H1 (cell line): ENCODE measurements around the gene APLP1. TPM values are rescaled to one million over a fixed set of nuclear protein-coding genes. Genes with fewer than 3 reads are reported as not detected.

ENCODE experiments used
- CTCF ChIA-PET: fragments of 300-600 bp; sonication (Branson Sonifier 250); formaldehyde crosslinking; loops from one replicate; lab custom pipeline; 2021; ENCODE audit not compliant: partially characterized antibody; lab: Charles Lee
- POLR2A ChIA-PET: fragments of 300-600 bp; sonication (Branson Sonifier 250); formaldehyde crosslinking; loops from one replicate; lab custom pipeline; 2021; ENCODE audit warnings: inconsistent platforms; ENCODE audit not compliant: partially characterized antibody; lab: Charles Lee
- DNase-seq, 2 experiments: peaks; one replicate each; pipeline versions ENCODE4 v3.0.0 to v3.0.0-alpha.2; 2010 to 2022; ENCODE audit warnings: low spot score in 2 of 2, low read depth in 1 of 2, mixed read lengths in 1 of 2
- FAIRE-seq: peaks from 2 replicates; lab custom pipeline; 2011; peaks lifted over from hg19 to GRCh38; lab: Jason Lieb, UNC
- H2AFZ ChIP-seq: 2 replicates; pipeline ENCODE4 v1.8.1; 2012; ENCODE audit warnings: low read length, inconsistent platforms
- H2AK5ac ChIP-seq: 2 replicates; pipeline ENCODE4 v1.6.1; 2013; ENCODE audit warnings: low read depth, low read length
- H2BK120ac ChIP-seq: replicated peaks from 2 replicates; pipeline ENCODE3; 2013; ENCODE audit warnings: low read depth, low read length, inconsistent platforms
- H2BK12ac ChIP-seq: 2 replicates; pipeline ENCODE4 v1.6.1; 2013; ENCODE audit warnings: low read depth, low read length
- H2BK15ac ChIP-seq: 2 replicates; pipeline ENCODE4 v1.6.1; 2013; ENCODE audit warnings: low read length
- H2BK20ac ChIP-seq: 2 replicates; pipeline ENCODE4 v1.6.1; 2013; ENCODE audit warnings: low read length
- H2BK5ac ChIP-seq: 2 replicates; pipeline ENCODE4 v1.6.1; 2013; ENCODE audit warnings: low read depth, low read length
- H3K14ac ChIP-seq: 2 replicates; pipeline ENCODE4 v1.6.1; 2013; ENCODE audit warnings: inconsistent platforms; ENCODE audit not compliant: insufficient read length
- H3K18ac ChIP-seq: 2 replicates; pipeline ENCODE4 v1.6.1; 2013; ENCODE audit warnings: low read length; ENCODE audit errors: extremely low read depth
- H3K23ac ChIP-seq: 2 replicates; pipeline ENCODE4 v1.6.1; 2013; ENCODE audit warnings: inconsistent platforms; ENCODE audit not compliant: insufficient read length
- H3K23me2 ChIP-seq: 2 replicates; pipeline ENCODE4 v1.6.1; 2013; ENCODE audit warnings: low read depth, low read length
- H3K27ac ChIP-seq: 2 replicates; pipeline ENCODE4 v1.6.1; 2011; ENCODE audit warnings: low read depth, low read length, inconsistent platforms
- H3K27me3 ChIP-seq, 4 experiments: replicated peaks in 1 of 4; 1 replicate in 1 of 4; 2 replicates in 3 of 4; pipeline versions ENCODE4 v1.6.1 to v1.8.1; 2011 to 2013; ENCODE audit warnings: low read length in 3 of 4, mild to moderate bottlenecking in 3 of 4, inconsistent platforms in 2 of 4, mixed read lengths in 2 of 4, moderate library complexity in 1 of 4; ENCODE audit not compliant: control insufficient read depth in 3 of 4, insufficient read depth in 3 of 4; ENCODE audit errors: extremely low read depth in 1 of 4
- H3K36me3 ChIP-seq, 4 experiments: 2 replicates each; pipeline versions ENCODE4 v1.6.1 to v1.8.1; 2011 to 2013; ENCODE audit warnings: mild to moderate bottlenecking in 4 of 4, low read length in 3 of 4, moderate library complexity in 2 of 4, control low read depth in 1 of 4, inconsistent platforms in 1 of 4; ENCODE audit not compliant: insufficient read depth in 4 of 4, control insufficient read depth in 2 of 4
- H3K4ac ChIP-seq: replicated peaks from 2 replicates; pipeline ENCODE3; 2013; ENCODE audit warnings: low read length, low read depth, mixed read lengths, inconsistent platforms; ENCODE audit not compliant: insufficient read length
- H3K4me1 ChIP-seq, 4 experiments: replicated peaks in 1 of 4; 1 replicate in 1 of 4; 2 replicates in 3 of 4; pipeline versions ENCODE4 v1.6.1 to v1.8.1; 2011 to 2013; ENCODE audit warnings: low read length in 3 of 4, inconsistent platforms in 2 of 4, mixed read lengths in 1 of 4; ENCODE audit not compliant: insufficient read depth in 4 of 4, control insufficient read depth in 3 of 4
- H3K4me2 ChIP-seq, 2 experiments: 2 replicates each; pipeline versions ENCODE4 v1.6.1 to v1.8.1; 2011 to 2013; ENCODE audit warnings: low read depth in 2 of 2, low read length in 2 of 2, control low read depth in 1 of 2, inconsistent platforms in 1 of 2, mild to moderate bottlenecking in 1 of 2; ENCODE audit not compliant: insufficient read depth in 1 of 2
- H3K4me3 ChIP-seq, 4 experiments: fragments of 200-600, 300-600 bp in 1 of 4; sonication (generic), shearing (Covaris generic), sonication (Bioruptor Twin) in 1 of 4; 2 replicates each; pipeline versions ENCODE4 v1.5.1 to v1.8.1; 2011 to 2016; ENCODE audit warnings: low read length in 4 of 4, low read depth in 3 of 4, control low read depth in 2 of 4, inconsistent platforms in 2 of 4, mild to moderate bottlenecking in 2 of 4, mixed read lengths in 1 of 4, moderate library complexity in 1 of 4; ENCODE audit not compliant: insufficient read depth in 2 of 4; ENCODE audit errors: extremely low read depth in 1 of 4
- H3K56ac ChIP-seq: replicated peaks from 2 replicates; pipeline ENCODE3; 2013; ENCODE audit warnings: low read depth, mild to moderate bottlenecking, mixed read lengths, low read length, inconsistent platforms; ENCODE audit not compliant: insufficient read length
- H3K79me1 ChIP-seq: 2 replicates; pipeline ENCODE4 v1.6.1; 2013; ENCODE audit warnings: low read depth, low read length, control low read depth
- H3K79me2 ChIP-seq, 2 experiments: 2 replicates each; pipeline versions ENCODE4 v1.6.1 to v1.8.1; 2012 to 2013; ENCODE audit warnings: low read length in 2 of 2, mild to moderate bottlenecking in 2 of 2, inconsistent platforms in 1 of 2; ENCODE audit not compliant: insufficient read depth in 2 of 2, control insufficient read depth in 1 of 2
- H3K9ac ChIP-seq, 4 experiments: replicated peaks in 1 of 4; 1 replicate in 1 of 4; 2 replicates in 3 of 4; pipeline versions ENCODE4 v1.6.1 to v1.8.1; 2011 to 2013; ENCODE audit warnings: low read depth in 3 of 4, low read length in 3 of 4, control low read depth in 2 of 4, mild to moderate bottlenecking in 2 of 4, moderate library complexity in 2 of 4, inconsistent platforms in 1 of 4; ENCODE audit errors: extremely low read depth in 1 of 4
- H3K9me3 ChIP-seq, 2 experiments: 2 replicates each; pipeline versions ENCODE4 v1.6.1 to v1.8.1; 2012 to 2013; ENCODE audit warnings: mild to moderate bottlenecking in 2 of 2, moderate library complexity in 2 of 2, control low read depth in 1 of 2, inconsistent platforms in 1 of 2, low read depth in 1 of 2, low read length in 1 of 2, mixed read lengths in 1 of 2; ENCODE audit not compliant: insufficient read depth in 2 of 2
- H4K20me1 ChIP-seq, 2 experiments: replicated peaks in 1 of 2; 2 replicates each; pipeline versions ENCODE3 to v1.8.1; 2011 to 2013; ENCODE audit warnings: inconsistent platforms in 2 of 2, low read length in 2 of 2, mild to moderate bottlenecking in 1 of 2; ENCODE audit not compliant: insufficient read depth in 2 of 2, control insufficient read depth in 1 of 2
- H4K5ac ChIP-seq: 2 replicates; pipeline ENCODE4 v1.6.1; 2013; ENCODE audit warnings: low read length, low read depth, mixed read lengths, inconsistent platforms; ENCODE audit not compliant: insufficient read length
- H4K8ac ChIP-seq: 2 replicates; pipeline ENCODE4 v1.8.0; 2013; ENCODE audit warnings: mild to moderate bottlenecking, moderate library complexity, low read length, inconsistent platforms; ENCODE audit not compliant: insufficient read depth; ENCODE audit errors: extremely low read depth
- H4K91ac ChIP-seq: replicated peaks from 2 replicates; pipeline ENCODE3; 2013; ENCODE audit warnings: low read length, mixed read lengths, inconsistent platforms; ENCODE audit not compliant: insufficient read length
- BACH1 ChIP-seq: IDR thresholded peaks from 2 replicates; pipeline ENCODE4 v1.6.1; 2012; ENCODE audit warnings: low read length, improper control_type of control experiment
- BCL11A ChIP-seq, 2 experiments: IDR thresholded peaks; one replicate each; pipeline ENCODE4 v1.6.1; 2011; ENCODE audit warnings: low read depth in 2 of 2, low read length in 2 of 2, mild to moderate bottlenecking in 2 of 2
- CEBPB ChIP-seq: IDR thresholded peaks from 2 replicates; pipeline ENCODE4 v1.6.1; 2012; ENCODE audit warnings: low read depth, low read length
- EP300 ChIP-seq, 2 experiments: IDR thresholded peaks; 1 replicate in 1 of 2; 2 replicates in 1 of 2; pipeline ENCODE4 v1.6.1; 2011 to 2012; ENCODE audit warnings: low read depth in 2 of 2, low read length in 2 of 2, mild to moderate bottlenecking in 2 of 2, borderline replicate concordance in 1 of 2, inconsistent platforms in 1 of 2, moderate library complexity in 1 of 2
- EZH2 ChIP-seq: fragments of 200-600 bp; sonication (generic); IDR thresholded peaks from 2 replicates; pipeline ENCODE4 v1.7.1; 2012; ENCODE audit warnings: low read depth, mild to moderate bottlenecking, moderate library complexity, low read length, inconsistent platforms; ENCODE audit not compliant: severe bottlenecking
- JUND ChIP-seq: IDR thresholded peaks from 2 replicates; pipeline ENCODE4 v1.6.1; 2011; ENCODE audit warnings: mild to moderate bottlenecking, improper control_type of control experiment, low read length
- POLR2A ChIP-seq, 2 experiments: IDR thresholded peaks; 1 replicate in 1 of 2; 2 replicates in 1 of 2; pipeline ENCODE4 v1.6.1; 2011; ENCODE audit warnings: low read depth in 2 of 2, low read length in 2 of 2, mild to moderate bottlenecking in 2 of 2; ENCODE audit errors: control extremely low read depth in 1 of 2
- RAD21 ChIP-seq, 2 experiments: IDR thresholded peaks in 1 of 2; conservative IDR thresholded peaks in 1 of 2; 2 replicates each; pipeline ENCODE4 v1.6.1; 2011; ENCODE audit warnings: low read depth in 2 of 2, low read length in 2 of 2, improper control_type of control experiment in 1 of 2, inconsistent platforms in 1 of 2, mild to moderate bottlenecking in 1 of 2, moderate library complexity in 1 of 2
- RBBP5 ChIP-seq: IDR thresholded peaks from 2 replicates; pipeline ENCODE4 v1.7.1; 2012; ENCODE audit warnings: low read depth, mild to moderate bottlenecking, inconsistent platforms, low read length, moderate library complexity, borderline replicate concordance
- RXRA ChIP-seq: IDR thresholded peaks from 2 replicates; pipeline ENCODE4 v1.6.1; 2011; ENCODE audit warnings: low read depth, mild to moderate bottlenecking, low read length, moderate library complexity; ENCODE audit not compliant: insufficient read depth
- SP4 ChIP-seq: IDR thresholded peaks from 2 replicates; pipeline ENCODE4 v1.6.1; 2012; ENCODE audit warnings: low read length, inconsistent platforms
- SRF ChIP-seq: IDR thresholded peaks from 2 replicates; pipeline ENCODE4 v1.6.1; 2011; ENCODE audit warnings: mild to moderate bottlenecking, low read depth, low read length, moderate library complexity
- TAF1 ChIP-seq: IDR thresholded peaks from 2 replicates; pipeline ENCODE4 v1.6.1; 2011; ENCODE audit warnings: mild to moderate bottlenecking, low read depth, low read length
- YY1 ChIP-seq: IDR thresholded peaks from 2 replicates; pipeline ENCODE4 v1.6.1; 2011; ENCODE audit warnings: low read depth, mild to moderate bottlenecking, low read length
- ZNF274 ChIP-seq: IDR thresholded peaks from 2 replicates; pipeline ENCODE4 v1.7.0; 2012; ENCODE audit warnings: low read length, borderline replicate concordance; ENCODE audit errors: extremely low read depth
- WGBS, 2 experiments: shearing (Covaris generic) in 1 of 2; methylation state at CpG; one replicate each; pipeline versions ENCODE4 v1.1.6 to v1.1.7; 2013 to 2015; ENCODE audit warnings: low lambda C conversion rate in 2 of 2, mixed read lengths in 2 of 2, inconsistent platforms in 1 of 2, low coverage in 1 of 2, missing lambda C conversion rate in 1 of 2; ENCODE audit not compliant: insufficient replicate concordance in 2 of 2, insufficient coverage in 1 of 2, insufficient read length in 1 of 2; ENCODE audit errors: extremely low coverage in 1 of 2, missing lambda C conversion rate in 1 of 2; 5-methylcytosine and 5-hydroxymethylcytosine counted together
- polyA plus RNA-seq, 7 experiments: library from polyadenylated mRNA; depleted of rRNA in 3 of 7; stranded (reverse) in 5 of 7; unstranded in 2 of 7; fragments of >200 nt in 5 of 7; fragments of 200-250 nt in 2 of 7; gene quantifications; 1 replicate in 5 of 7; 2 replicates in 1 of 7; 4 replicates in 1 of 7; pipeline versions ENCODE4 v1.2.1 to v1.2.3, GENCODE V29; 2011 to 2013; ENCODE audit warnings: missing spikeins in 2 of 7, mixed read lengths in 2 of 7
- total RNA-seq: library from RNA; stranded (reverse); fragmentation: NEBNext Ultra II Directional; extraction: Animal tissue kit (Norgen Biotek cat#: 25700); gene quantifications from 2 replicates; pipeline ENCODE4 v1.2.1, GENCODE V29; 2021

The APLP1 gene
- total and polyA plus RNA-seq, 2 of the 8 experiments (the other 6 are each of a cell fraction or from before 2014, with no cell fraction given) = 19.9 to 22.0 TPM

GRCh38 chr19:35883882-35884281, 15.5 kb downstream of the APLP1 start:
- H3K4me3 ChIP-seq = no peak overlapping the region
- H2AFZ ChIP-seq = no peak overlapping the region
- H3K79me2 ChIP-seq = no peaks in the 10 kb centered on the region
- H2BK5ac ChIP-seq = no peak overlapping the region
- no peaks in the 10 kb centered on the region for H3K23me2 ChIP-seq
- no peaks in the 10 kb centered on the region for H3K9me3 ChIP-seq
- H2BK20ac ChIP-seq = no peak overlapping the region
- H3K14ac ChIP-seq = no peak overlapping the region
- H3K27ac ChIP-seq = no peak overlapping the region
- no peak overlapping the region for H4K8ac ChIP-seq
- no peak overlapping the region for H3K9ac ChIP-seq
- ChIA-PET CTCF (interaction anchor here (0.6 to 5.2 kb wide), 19 partner anchors 9 to 140 kb away, joined by 3 to 23 read pairs (median 4); partner anchors contain the start of genes APLP1 and KIRREL2), POLR2A (interaction anchor here (0.6 to 2.8 kb wide), 8 partner anchors 9 to 117 kb away, joined by 3 to 10 read pairs (median 4); no protein-coding TSS in a partner anchor)
- H2BK12ac ChIP-seq = no peak overlapping the region
- H4K91ac ChIP-seq = no peak overlapping the region
- no peak overlapping the region for H2BK15ac ChIP-seq
- WGBS, 2 experiments = 96% methylated on average over 2 of the region's 2 CpGs; no CpG with 5 or more reads in 1 of the 2 experiments
- H4K20me1 ChIP-seq = peaks cover 0 to 3% of the 10 kb centered on the region in 2 experiments
- H3K36me3 ChIP-seq = peaks cover 4 to 13% (median 5%) of the 10 kb centered on the region in 4 experiments; a peak in 6 of 8 replicates
- no peak overlapping the region for H2BK120ac ChIP-seq
- FAIRE-seq = no peak
- no peak overlapping the region for H3K4ac ChIP-seq
- H3K56ac ChIP-seq = no peak overlapping the region
- H3K4me1 ChIP-seq = peaks cover 0 to 4% (median 1%) of the 10 kb centered on the region in 4 experiments; a peak in 3 of 7 replicates
- no peak for DNase-seq
- 0 out of 7 replicates have a peak, but pooled peaks cover 0 to 3% (median under 1%) of the 10 kb centered on the region in 4 experiments for H3K27me3 ChIP-seq
- no peaks in the 10 kb centered on the region for H3K79me1 ChIP-seq
- H3K4me2 ChIP-seq = no peak overlapping the region
- H3K18ac ChIP-seq = no peak overlapping the region
- H3K23ac ChIP-seq = no peak overlapping the region
- H4K5ac ChIP-seq = no peak overlapping the region
- no peak overlapping the region for H2AK5ac ChIP-seq
- TF ChIP-seq SP4 (no peak), BACH1 (no peak), ZNF274 (no peak), RAD21 (IDR thresholded peaks at IDR 0.05 in 1 of 2, conservative IDR thresholded peaks at IDR 0.05 in 1 of 2; ENCODE audit: low read depth in 2 of 2, low read length in 2 of 2) (no peak), SRF (no peak), TAF1 (no peak), BCL11A (IDR thresholded peaks at IDR 0.05; ENCODE audit: low read depth in 2 of 2, low read length in 2 of 2) (no peak), POLR2A (IDR thresholded peaks at IDR 0.05; ENCODE audit: control extremely low read depth in 1 of 2, low read depth in 2 of 2, low read length in 2 of 2) (no peak), RXRA (no peak), RBBP5 (no peak), YY1 (no peak), JUND (no peak), EP300 (IDR thresholded peaks at IDR 0.05; ENCODE audit: borderline replicate concordance in 1 of 2, low read depth in 2 of 2, low read length in 2 of 2) (no peak), EZH2 (no peak), CEBPB (no peak)
